ENCODE measurements around the gene CEMIP2.
A peak's percentile ranks its signal among the peaks of the same experiment; 100 is the strongest.

CEMIP2 gene

DNA sequence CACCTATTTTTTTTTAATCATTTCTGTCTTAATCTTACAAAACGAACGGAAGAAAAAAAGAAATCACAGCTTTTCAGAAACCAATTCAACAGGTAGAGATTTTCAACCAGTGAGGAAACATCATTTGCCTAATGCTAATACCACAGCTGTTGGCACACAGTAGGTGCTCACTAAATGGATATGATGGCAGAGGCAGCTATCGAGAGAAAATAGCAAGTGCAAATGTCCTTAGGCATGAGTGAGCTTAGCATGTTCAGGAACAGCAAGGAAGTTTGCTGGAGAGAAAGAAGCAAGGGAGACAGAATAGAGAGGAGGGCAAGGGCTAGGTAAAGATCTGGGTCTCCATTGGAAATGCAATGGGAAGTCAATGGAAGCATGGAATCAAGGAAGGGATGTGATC lies 49.2 kb downstream of the CEMIP2 start:
- TF ChIP-seq, protein P1, sequence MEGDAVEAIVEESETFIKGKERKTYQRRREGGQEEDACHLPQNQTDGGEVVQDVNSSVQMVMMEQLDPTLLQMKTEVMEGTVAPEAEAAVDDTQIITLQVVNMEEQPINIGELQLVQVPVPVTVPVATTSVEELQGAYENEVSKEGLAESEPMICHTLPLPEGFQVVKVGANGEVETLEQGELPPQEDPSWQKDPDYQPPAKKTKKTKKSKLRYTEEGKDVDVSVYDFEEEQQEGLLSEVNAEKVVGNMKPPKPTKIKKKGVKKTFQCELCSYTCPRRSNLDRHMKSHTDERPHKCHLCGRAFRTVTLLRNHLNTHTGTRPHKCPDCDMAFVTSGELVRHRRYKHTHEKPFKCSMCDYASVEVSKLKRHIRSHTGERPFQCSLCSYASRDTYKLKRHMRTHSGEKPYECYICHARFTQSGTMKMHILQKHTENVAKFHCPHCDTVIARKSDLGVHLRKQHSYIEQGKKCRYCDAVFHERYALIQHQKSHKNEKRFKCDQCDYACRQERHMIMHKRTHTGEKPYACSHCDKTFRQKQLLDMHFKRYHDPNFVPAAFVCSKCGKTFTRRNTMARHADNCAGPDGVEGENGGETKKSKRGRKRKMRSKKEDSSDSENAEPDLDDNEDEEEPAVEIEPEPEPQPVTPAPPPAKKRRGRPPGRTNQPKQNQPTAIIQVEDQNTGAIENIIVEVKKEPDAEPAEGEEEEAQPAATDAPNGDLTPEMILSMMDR (IDR thresholded peaks at IDR 0.05; ENCODE audit: insufficient read depth, low read length, poor library complexity, severe bottlenecking) = no peak
- Histone ChIP-seq H3K4me3 (replicated peaks; ENCODE audit: low read depth, low read length) (no peak overlapping the region), H3K36me3 (ENCODE audit: control insufficient read depth, insufficient read depth, low read length) (no peaks in the 10 kb centered on the region), H3K27me3 (replicated peaks; ENCODE audit: control insufficient read depth, insufficient read depth, low read length) (no peaks in the 10 kb centered on the region)
- no peak for DNase-seq (ENCODE audit: extremely low read depth, insufficient read length)

DNA sequence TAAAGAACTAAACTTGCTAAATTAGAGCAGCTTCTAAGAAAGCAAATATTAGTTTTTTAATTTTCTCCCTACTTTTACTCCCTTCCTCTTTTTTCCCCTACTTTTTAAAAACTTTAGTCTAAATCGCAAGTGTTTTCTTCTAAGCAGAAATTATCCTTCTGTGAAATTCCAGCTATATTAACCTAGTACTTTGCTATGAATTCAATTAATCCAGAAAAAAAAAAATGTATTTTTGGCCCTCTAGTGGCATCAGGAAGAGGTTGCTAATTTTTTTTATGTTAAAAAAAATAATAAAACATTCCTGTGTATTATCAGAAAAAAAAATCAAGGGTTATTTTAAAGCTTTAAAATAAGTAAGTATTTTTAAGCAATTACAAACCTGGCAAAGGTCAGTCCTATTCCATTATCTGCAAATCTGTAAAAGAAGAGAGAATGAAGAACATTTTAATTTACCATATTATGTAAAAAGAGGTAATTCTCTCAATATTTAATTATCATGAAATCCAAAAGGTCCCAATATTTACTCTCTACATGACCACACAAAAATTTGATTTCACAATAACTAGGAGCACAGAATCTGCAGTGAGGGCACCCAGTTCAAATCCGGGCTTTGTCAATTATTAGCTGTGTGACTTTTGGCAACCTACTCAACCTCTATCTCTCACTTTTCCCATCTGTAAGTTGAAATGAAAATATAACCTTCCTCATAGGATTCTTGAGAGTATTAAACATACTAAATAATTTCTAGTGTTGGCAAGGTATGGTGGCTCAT lies 52.0 kb downstream of the CEMIP2 start:
- no peak for DNase-seq (ENCODE audit: extremely low read depth, insufficient read length)
- Histone ChIP-seq H3K36me3 (ENCODE audit: control insufficient read depth, insufficient read depth, low read length) (no peaks in the 10 kb centered on the region), H3K4me3 (replicated peaks; ENCODE audit: low read depth, low read length) (no peak overlapping the region)

DNA sequence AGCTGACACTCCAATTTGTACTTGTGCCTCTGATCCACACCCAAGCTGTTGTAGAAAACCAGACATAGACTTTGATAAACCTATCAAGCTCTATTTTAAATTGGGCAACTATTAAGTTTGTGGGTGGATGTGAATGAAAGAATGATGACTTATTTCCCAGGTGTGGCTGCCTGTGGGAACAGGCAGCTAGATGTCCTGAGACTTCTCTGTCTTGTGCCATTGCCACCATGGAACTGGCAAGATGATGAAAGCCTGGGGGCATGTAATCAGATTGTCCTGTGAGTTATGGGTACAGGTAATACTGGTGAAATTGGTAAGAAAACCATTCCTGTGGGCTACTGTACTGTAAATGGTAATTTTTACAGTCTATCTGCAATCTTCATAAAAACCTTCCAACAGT lies 57.5 kb downstream of the CEMIP2 start:
- Histone ChIP-seq H3K4me3 (replicated peaks; ENCODE audit: low read depth, low read length) (no peak overlapping the region), H3K36me3 (ENCODE audit: control insufficient read depth, insufficient read depth, low read length) (no peaks in the 10 kb centered on the region), H3K27me3 (replicated peaks; ENCODE audit: control insufficient read depth, insufficient read depth, low read length) (no peaks in the 10 kb centered on the region)
- no peak for DNase-seq (ENCODE audit: extremely low read depth, insufficient read length)
- TF ChIP-seq, protein P1 (IDR thresholded peaks at IDR 0.05; ENCODE audit: insufficient read depth, low read length, poor library complexity, severe bottlenecking) = no peak

More for the DNA sequence above, 52.0 kb downstream of the CEMIP2 start:
- H3K27me3 ChIP-seq (replicated peaks; ENCODE audit: control insufficient read depth, insufficient read depth, low read length) = no peaks in the 10 kb centered on the region
- TF ChIP-seq, protein P1 (IDR thresholded peaks at IDR 0.05; ENCODE audit: insufficient read depth, low read length, poor library complexity, severe bottlenecking) = peak; percentile 23

DNA sequence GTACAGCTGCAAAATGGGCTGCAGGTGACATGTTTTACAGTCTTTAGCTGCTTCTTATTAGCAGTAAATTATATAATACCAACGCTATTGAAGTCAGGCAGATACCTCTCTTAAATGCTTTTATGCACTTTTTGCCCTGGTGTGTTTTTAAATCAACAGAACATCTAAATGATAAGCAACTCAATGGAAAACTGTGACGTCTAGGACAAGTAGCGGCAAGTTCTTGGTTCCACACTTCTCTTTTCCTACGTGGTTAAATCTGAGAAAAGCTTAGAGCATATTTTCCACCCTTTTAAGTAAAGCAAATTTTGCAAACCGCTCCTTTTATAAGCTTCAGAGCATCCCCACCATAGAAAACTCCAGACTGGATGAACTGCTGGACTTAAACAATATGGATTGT lies 58.1 kb downstream of the CEMIP2 start:
- H3K36me3 ChIP-seq (ENCODE audit: control insufficient read depth, insufficient read depth, low read length) = no peaks in the 10 kb centered on the region
- no peaks in the 10 kb centered on the region for H3K27me3 ChIP-seq (replicated peaks; ENCODE audit: control insufficient read depth, insufficient read depth, low read length)

DNA sequence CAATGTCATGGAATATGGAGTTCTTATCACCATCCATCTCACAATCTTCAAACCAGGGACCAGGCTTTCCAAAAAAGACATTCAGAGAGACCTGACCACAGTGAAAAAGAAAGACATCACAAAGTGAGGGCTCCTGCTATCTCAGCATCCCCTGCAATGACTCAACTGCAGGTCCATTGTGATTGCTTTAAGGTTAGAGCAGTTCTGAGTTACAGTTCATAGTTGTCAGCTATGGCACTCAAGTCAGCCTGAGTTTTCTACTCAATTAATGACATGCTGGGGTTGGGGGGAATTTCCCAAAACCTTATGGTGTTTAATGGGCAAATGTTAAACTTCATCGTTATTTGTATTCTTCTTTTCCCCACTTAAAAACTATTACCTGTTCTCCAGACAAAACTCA lies 58.9 kb downstream of the CEMIP2 start:
- H3K36me3 ChIP-seq (ENCODE audit: control insufficient read depth, insufficient read depth, low read length) = no peaks in the 10 kb centered on the region

More for the DNA sequence above, 58.1 kb downstream of the CEMIP2 start:
- no peak overlapping the region for H3K4me3 ChIP-seq (replicated peaks; ENCODE audit: low read depth, low read length)
- TF ChIP-seq, protein P1 (IDR thresholded peaks at IDR 0.05; ENCODE audit: insufficient read depth, low read length, poor library complexity, severe bottlenecking) = no peak
- DNase-seq (ENCODE audit: extremely low read depth, insufficient read length) = no peak

More for the DNA sequence above, 58.9 kb downstream of the CEMIP2 start:
- Histone ChIP-seq H3K4me3 (replicated peaks; ENCODE audit: low read depth, low read length) (no peak overlapping the region), H3K27me3 (replicated peaks; ENCODE audit: control insufficient read depth, insufficient read depth, low read length) (no peaks in the 10 kb centered on the region)
- TF ChIP-seq, protein P1 (IDR thresholded peaks at IDR 0.05; ENCODE audit: insufficient read depth, low read length, poor library complexity, severe bottlenecking) = no peak
- no peak for DNase-seq (ENCODE audit: extremely low read depth, insufficient read length)

Measured in GM06990 (cell line).